ENCODE results near the gene RBMX2.

DNA sequence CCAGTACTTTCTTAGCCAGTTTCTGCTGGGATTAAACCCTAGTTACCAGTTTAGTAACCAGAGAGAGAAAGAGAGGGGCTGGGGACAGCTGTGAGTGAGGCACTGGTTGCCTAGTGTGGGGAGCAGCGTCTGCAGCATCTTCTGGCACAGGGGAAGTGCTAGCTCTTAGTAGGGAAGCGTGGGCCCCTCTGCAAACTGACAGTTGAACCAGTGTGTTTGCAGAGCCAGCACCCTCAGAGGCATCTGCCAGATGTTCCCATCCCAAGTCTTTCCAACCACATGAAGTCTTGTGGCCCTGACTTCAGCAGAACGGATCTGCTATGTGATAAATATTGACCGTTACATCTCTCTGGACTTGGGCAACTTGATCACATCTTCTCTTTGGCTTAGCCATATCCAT lies 15.0 kb downstream of the RBMX2 start:
- TF ChIP-seq, protein P1, sequence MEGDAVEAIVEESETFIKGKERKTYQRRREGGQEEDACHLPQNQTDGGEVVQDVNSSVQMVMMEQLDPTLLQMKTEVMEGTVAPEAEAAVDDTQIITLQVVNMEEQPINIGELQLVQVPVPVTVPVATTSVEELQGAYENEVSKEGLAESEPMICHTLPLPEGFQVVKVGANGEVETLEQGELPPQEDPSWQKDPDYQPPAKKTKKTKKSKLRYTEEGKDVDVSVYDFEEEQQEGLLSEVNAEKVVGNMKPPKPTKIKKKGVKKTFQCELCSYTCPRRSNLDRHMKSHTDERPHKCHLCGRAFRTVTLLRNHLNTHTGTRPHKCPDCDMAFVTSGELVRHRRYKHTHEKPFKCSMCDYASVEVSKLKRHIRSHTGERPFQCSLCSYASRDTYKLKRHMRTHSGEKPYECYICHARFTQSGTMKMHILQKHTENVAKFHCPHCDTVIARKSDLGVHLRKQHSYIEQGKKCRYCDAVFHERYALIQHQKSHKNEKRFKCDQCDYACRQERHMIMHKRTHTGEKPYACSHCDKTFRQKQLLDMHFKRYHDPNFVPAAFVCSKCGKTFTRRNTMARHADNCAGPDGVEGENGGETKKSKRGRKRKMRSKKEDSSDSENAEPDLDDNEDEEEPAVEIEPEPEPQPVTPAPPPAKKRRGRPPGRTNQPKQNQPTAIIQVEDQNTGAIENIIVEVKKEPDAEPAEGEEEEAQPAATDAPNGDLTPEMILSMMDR (conservative IDR thresholded peaks at IDR 0.05; ENCODE audit: low read length), result no peak
- TF ChIP-seq EZH2phosphoT487 (IDR thresholded peaks at IDR 0.05; ENCODE audit: borderline replicate concordance, low read depth, low read length), result no peak

Data from OCI-LY7 (cell line).